ENCODE measurements around the gene CD6.

CD6 gene

GRCh38 chr11:60995798-60996197 is 24.3 kb downstream of the CD6 start:
- TF ChIP-seq FOXP2 (optimal IDR thresholded peaks at IDR 0.05; ENCODE audit: borderline replicate concordance, extremely low read depth, extremely low read length, insufficient read depth) = no peak
- no peak for TF ChIP-seq SIN3A (IDR thresholded peaks at IDR 0.05; ENCODE audit: borderline replicate concordance, insufficient read depth, low read length)
- TF ChIP-seq TAF1 (IDR thresholded peaks at IDR 0.05; ENCODE audit: borderline replicate concordance, insufficient read depth, low read length) = no peak
- no peak for TF ChIP-seq POLR2AphosphoS5 (IDR thresholded peaks at IDR 0.05; ENCODE audit: low read depth, low read length)
- no peak for TF ChIP-seq REST (IDR thresholded peaks at IDR 0.05; ENCODE audit: insufficient read depth in 1 of 2, low read depth in 2 of 2, low read length in 2 of 2)

GRCh38 chr11:60996381-60997138 is 25.1 kb downstream of the CD6 start:
- TF ChIP-seq FOXP2 (optimal IDR thresholded peaks at IDR 0.05; ENCODE audit: borderline replicate concordance, extremely low read depth, extremely low read length, insufficient read depth) (no peak), TAF1 (IDR thresholded peaks at IDR 0.05; ENCODE audit: borderline replicate concordance, insufficient read depth, low read length) (no peak), REST (IDR thresholded peaks at IDR 0.05; ENCODE audit: insufficient read depth in 1 of 2, low read depth in 2 of 2, low read length in 2 of 2) (no peak), POLR2AphosphoS5 (IDR thresholded peaks at IDR 0.05; ENCODE audit: low read depth, low read length) (no peak), SIN3A (IDR thresholded peaks at IDR 0.05; ENCODE audit: borderline replicate concordance, insufficient read depth, low read length) (no peak)

GRCh38 chr11:61000426-61000825 is 28.9 kb downstream of the CD6 start:
- TF ChIP-seq SIN3A (IDR thresholded peaks at IDR 0.05; ENCODE audit: borderline replicate concordance, insufficient read depth, low read length) (no peak), REST (IDR thresholded peaks at IDR 0.05; ENCODE audit: insufficient read depth in 1 of 2, low read depth in 2 of 2, low read length in 2 of 2) (no peak), FOXP2 (optimal IDR thresholded peaks at IDR 0.05; ENCODE audit: borderline replicate concordance, extremely low read depth, extremely low read length, insufficient read depth) (no peak), POLR2AphosphoS5 (IDR thresholded peaks at IDR 0.05; ENCODE audit: low read depth, low read length) (no peak), TAF1 (IDR thresholded peaks at IDR 0.05; ENCODE audit: borderline replicate concordance, insufficient read depth, low read length) (no peak)

GRCh38 chr11:61001931-61002330 is 30.5 kb downstream of the CD6 start:
- TF ChIP-seq FOXP2 (optimal IDR thresholded peaks at IDR 0.05; ENCODE audit: borderline replicate concordance, extremely low read depth, extremely low read length, insufficient read depth) (no peak), TAF1 (IDR thresholded peaks at IDR 0.05; ENCODE audit: borderline replicate concordance, insufficient read depth, low read length) (no peak), SIN3A (IDR thresholded peaks at IDR 0.05; ENCODE audit: borderline replicate concordance, insufficient read depth, low read length) (no peak), POLR2AphosphoS5 (IDR thresholded peaks at IDR 0.05; ENCODE audit: low read depth, low read length) (no peak), REST (IDR thresholded peaks at IDR 0.05; ENCODE audit: insufficient read depth in 1 of 2, low read depth in 2 of 2, low read length in 2 of 2) (no peak)

All from PFSK-1 (cell line).